Stimulated activated CD4-positive, alpha-beta T cell treated with anti-CD3 and anti-CD28 coated beads, Interleukin-4, amount 100 ng/mL, for 48 hours (primary cell): ENCODE data around the gene KISS1.
A peak's percentile ranks its signal among the peaks of the same experiment; 100 is the strongest.

ENCODE experiments used
- DNase-seq, 2 donors: peaks; one replicate each; pipeline ENCODE4 v3.0.0-alpha.2; 2020; ENCODE audit warnings: low read depth in 2 of 2

The KISS1 gene

GRCh38 chr1:204218552-204218951 is 22.3 kb upstream of the KISS1 start:
- DNase-seq, result no peak

GRCh38 chr1:204217648-204218000 is 21.3 kb upstream of the KISS1 start:
- DNase-seq, result no peak

- no peak for DNase-seq
Observed at GRCh38 chr1:204216880-204217647, 20.8 kb upstream of the KISS1 start.

GRCh38 chr1:204216236-204216635 is 19.9 kb upstream of the KISS1 start:
- DNase-seq, result no peak

GRCh38 chr1:204213668-204214662 is 17.7 kb upstream of the KISS1 start, which contains the start of gene GOLT1A:
GOLT1A (minus strand) TSS chr1:204213988; CDS start chr1:204213906, 82 bp downstream.
- DNase-seq, result peak; percentile 26 to 34

GRCh38 chr1:204212715-204213114 is 16.4 kb upstream of the KISS1 start:
- no peak for DNase-seq

- no peak for DNase-seq
Observed at GRCh38 chr1:204211046-204211445, 14.8 kb upstream of the KISS1 start.

GRCh38 chr1:204207136-204207616 is 10.9 kb upstream of the KISS1 start:
- DNase-seq, result peak; percentile 70 to 82

- DNase-seq, result no peak
Observed at GRCh38 chr1:204206121-204206520, 9.8 kb upstream of the KISS1 start.

- no peak for DNase-seq
Observed at GRCh38 chr1:204205486-204205885, 9.2 kb upstream of the KISS1 start.

GRCh38 chr1:204204944-204205343 is 8.7 kb upstream of the KISS1 start:
- DNase-seq, result no peak

- no peak for DNase-seq
Observed at GRCh38 chr1:204203206-204203767, 7.0 kb upstream of the KISS1 start.

GRCh38 chr1:204202481-204202880 is 6.2 kb upstream of the KISS1 start:
- DNase-seq, result no peak

- no peak for DNase-seq
Observed at GRCh38 chr1:204201348-204202040, 5.2 kb upstream of the KISS1 start.

GRCh38 chr1:204199579-204199978 is 3.3 kb upstream of the KISS1 start:
- DNase-seq, result no peak

GRCh38 chr1:204198348-204199340 is 2.4 kb upstream of the KISS1 start:
- no peak for DNase-seq

- DNase-seq, result no peak
Observed at GRCh38 chr1:204197068-204197467, 777 bp upstream of the KISS1 start.

GRCh38 chr1:204194771-204195170 is 1.5 kb downstream of the KISS1 start:
- no peak for DNase-seq

GRCh38 chr1:204194080-204194479 is 2.2 kb downstream of the KISS1 start:
- DNase-seq, result no peak
